H1 (cell line): ENCODE measurements around the gene ANO6.

ENCODE experiments used
- BRCA1 ChIP-seq: IDR thresholded peaks from 2 replicates; pipeline ENCODE4 v1.6.1; 2012; ENCODE audit warnings: low read depth, low read length, improper control_type of control experiment
- EGR1 ChIP-seq: IDR thresholded peaks from 2 replicates; pipeline ENCODE4 v1.6.1; 2011; ENCODE audit warnings: low read depth, low read length, borderline replicate concordance
- EP300 ChIP-seq, 2 experiments: IDR thresholded peaks; 1 replicate in 1 of 2; 2 replicates in 1 of 2; pipeline ENCODE4 v1.6.1; 2011 to 2012; ENCODE audit warnings: low read depth in 2 of 2, low read length in 2 of 2, mild to moderate bottlenecking in 2 of 2, borderline replicate concordance in 1 of 2, inconsistent platforms in 1 of 2, moderate library complexity in 1 of 2
- HDAC6 ChIP-seq: IDR thresholded peaks from one replicate; pipeline ENCODE4 v1.7.1; 2012; ENCODE audit warnings: low read depth, mild to moderate bottlenecking, inconsistent platforms, low read length, moderate library complexity
- PHF8 ChIP-seq: fragments of 200-600 bp; sonication (generic); conservative IDR thresholded peaks from 2 replicates; pipeline ENCODE4 v1.7.1; 2012; ENCODE audit warnings: low read depth, mild to moderate bottlenecking, inconsistent platforms, low read length, moderate library complexity
- POLR2A ChIP-seq, 2 experiments: IDR thresholded peaks; 1 replicate in 1 of 2; 2 replicates in 1 of 2; pipeline ENCODE4 v1.6.1; 2011; ENCODE audit warnings: low read depth in 2 of 2, low read length in 2 of 2, mild to moderate bottlenecking in 2 of 2; ENCODE audit errors: control extremely low read depth in 1 of 2
- RAD21 ChIP-seq, 2 experiments: IDR thresholded peaks in 1 of 2; conservative IDR thresholded peaks in 1 of 2; 2 replicates each; pipeline ENCODE4 v1.6.1; 2011; ENCODE audit warnings: low read depth in 2 of 2, low read length in 2 of 2, improper control_type of control experiment in 1 of 2, inconsistent platforms in 1 of 2, mild to moderate bottlenecking in 1 of 2, moderate library complexity in 1 of 2
- RNF2 ChIP-seq: fragments of 200-900, 300-1000 bp; sonication (generic); IDR thresholded peaks from 2 replicates; pipeline ENCODE4 v1.7.1; 2016; ENCODE audit warnings: borderline replicate concordance, low read depth, mild to moderate bottlenecking, antibody characterized with exemption, low read length; ENCODE audit not compliant: poor library complexity, severe bottlenecking; ENCODE audit errors: missing control alignments
- SP1 ChIP-seq: IDR thresholded peaks from 2 replicates; pipeline ENCODE4 v1.6.1; 2011; ENCODE audit warnings: low read depth, low read length
- TF ChIP-seq, protein P1 (sequence below), 3 experiments: IDR thresholded peaks; 1 replicate in 2 of 3; 2 replicates in 1 of 3; pipeline versions ENCODE4 v1.5.1 to v1.6.1; 2011; ENCODE audit warnings: low read length in 3 of 3, mild to moderate bottlenecking in 3 of 3, inconsistent platforms in 2 of 3, low read depth in 1 of 3, moderate library complexity in 1 of 3; ENCODE audit not compliant: insufficient read depth in 1 of 3; ENCODE audit errors: control extremely low read depth in 1 of 3

GRCh38 chr12:45286621-45287020 lies 70.7 kb downstream of the ANO6 start:
- TF ChIP-seq SP1 (no peak), EP300 (IDR thresholded peaks at IDR 0.05; ENCODE audit: borderline replicate concordance in 1 of 2, low read depth in 2 of 2, low read length in 2 of 2) (no peak), HDAC6 (no peak), PHF8 (no peak), POLR2A (IDR thresholded peaks at IDR 0.05; ENCODE audit: control extremely low read depth in 1 of 2, low read depth in 2 of 2, low read length in 2 of 2) (no peak), RNF2 (no peak), RAD21 (IDR thresholded peaks at IDR 0.05 in 1 of 2, conservative IDR thresholded peaks at IDR 0.05 in 1 of 2; ENCODE audit: low read depth in 2 of 2, low read length in 2 of 2) (no peak), BRCA1 (no peak), EGR1 (no peak)
- TF ChIP-seq, protein P1, sequence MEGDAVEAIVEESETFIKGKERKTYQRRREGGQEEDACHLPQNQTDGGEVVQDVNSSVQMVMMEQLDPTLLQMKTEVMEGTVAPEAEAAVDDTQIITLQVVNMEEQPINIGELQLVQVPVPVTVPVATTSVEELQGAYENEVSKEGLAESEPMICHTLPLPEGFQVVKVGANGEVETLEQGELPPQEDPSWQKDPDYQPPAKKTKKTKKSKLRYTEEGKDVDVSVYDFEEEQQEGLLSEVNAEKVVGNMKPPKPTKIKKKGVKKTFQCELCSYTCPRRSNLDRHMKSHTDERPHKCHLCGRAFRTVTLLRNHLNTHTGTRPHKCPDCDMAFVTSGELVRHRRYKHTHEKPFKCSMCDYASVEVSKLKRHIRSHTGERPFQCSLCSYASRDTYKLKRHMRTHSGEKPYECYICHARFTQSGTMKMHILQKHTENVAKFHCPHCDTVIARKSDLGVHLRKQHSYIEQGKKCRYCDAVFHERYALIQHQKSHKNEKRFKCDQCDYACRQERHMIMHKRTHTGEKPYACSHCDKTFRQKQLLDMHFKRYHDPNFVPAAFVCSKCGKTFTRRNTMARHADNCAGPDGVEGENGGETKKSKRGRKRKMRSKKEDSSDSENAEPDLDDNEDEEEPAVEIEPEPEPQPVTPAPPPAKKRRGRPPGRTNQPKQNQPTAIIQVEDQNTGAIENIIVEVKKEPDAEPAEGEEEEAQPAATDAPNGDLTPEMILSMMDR (IDR thresholded peaks at IDR 0.05; ENCODE audit: control extremely low read depth in 1 of 3, insufficient read depth in 1 of 3, low read depth in 1 of 3, low read length in 3 of 3): no peak
